ENCODE measurements around the gene ERLIN1. TPM values are rescaled to one million over a fixed set of nuclear protein-coding genes. Genes with fewer than 3 reads are reported as not detected.

The ERLIN1 gene
- total and polyA plus RNA-seq, 5 experiments from 2014 or later, result 5.4 to 13.0 (median 8.3) TPM

GRCh38 chr10:100101192-100102076 is 84.4 kb downstream of the ERLIN1 start:
- POLR2A ChIA-PET, result no interaction called here
- peaks cover 0 to 9% (median 3%) of the 10 kb centered on the region in 9 donors for H3K9me3 Mint-ChIP-seq
- peaks cover 0 to 2% (median 0%) of the 10 kb centered on the region in 4 donors for H3K4me1 Mint-ChIP-seq
- no peak overlapping the region for H3K4me3 Mint-ChIP-seq
- peaks cover 24 to 43% (median 33%) of the 10 kb centered on the region in 5 donors for H3K27me3 Mint-ChIP-seq
- no peak overlapping the region for H3K27ac Mint-ChIP-seq
- ATAC-seq, result no peak
- DNase-seq, result no peak
- H3K36me3 Mint-ChIP-seq, result peaks cover 0 to 13% (median 0%) of the 10 kb centered on the region in 3 donors

GRCh38 chr10:100100651-100101184 is 85.1 kb downstream of the ERLIN1 start:
- no peak overlapping the region for H3K4me3 Mint-ChIP-seq
- POLR2A ChIA-PET, result no interaction called here
- H3K27ac Mint-ChIP-seq, result no peak overlapping the region
- peaks cover 0 to 13% (median 0%) of the 10 kb centered on the region in 3 donors for H3K36me3 Mint-ChIP-seq
- peaks cover 24 to 43% (median 33%) of the 10 kb centered on the region in 5 donors for H3K27me3 Mint-ChIP-seq
- peaks cover 0 to 9% (median 3%) of the 10 kb centered on the region in 9 donors for H3K9me3 Mint-ChIP-seq
- DNase-seq, result no peak
- no peak for ATAC-seq
- peaks cover 0 to 2% (median 0%) of the 10 kb centered on the region in 4 donors for H3K4me1 Mint-ChIP-seq

Other genes starting within 250 kb of the ERLIN1 start
- 1 to 10 TPM; 5.8 to 6.5 TPM for gene DNMBP, start 176.1 kb downstream of the ERLIN1 start, total RNA-seq
- gene DNMBP, start 176.1 kb downstream of the ERLIN1 start, polyA plus RNA-seq, result 1 to 10 TPM in 2 of 3 donors, under 1 TPM in 1; 0.59 to 1.6 (median 1.1) TPM
- gene CPN1, start 104.2 kb downstream of the ERLIN1 start, total RNA-seq, result not detected
- not detected for gene CPN1, start 104.2 kb downstream of the ERLIN1 start, polyA plus RNA-seq
- 10 to 100 TPM; 18.9 to 20.3 TPM for gene CHUK, start 43.6 kb upstream of the ERLIN1 start, total RNA-seq
- gene CHUK, start 43.6 kb upstream of the ERLIN1 start, polyA plus RNA-seq, result 10 to 100 TPM in 2 of 3 donors, 1 to 10 TPM in 1; 6.7 to 13.5 (median 10.5) TPM
- gene CWF19L1, start 81.6 kb upstream of the ERLIN1 start, total RNA-seq, result 10 to 100 TPM; 54.4 to 55.1 TPM
- gene CWF19L1, start 81.6 kb upstream of the ERLIN1 start, polyA plus RNA-seq, result 10 to 100 TPM; 19.3 to 38.7 (median 28.4) TPM
- 10 to 100 TPM; 37.8 to 39.2 TPM for gene BLOC1S2, start 100.7 kb upstream of the ERLIN1 start, total RNA-seq
- 10 to 100 TPM; 61.3 to 76.1 (median 73.6) TPM for gene BLOC1S2, start 100.7 kb upstream of the ERLIN1 start, polyA plus RNA-seq
- gene PKD2L1, start 144.2 kb upstream of the ERLIN1 start, total RNA-seq, result not detected
- gene PKD2L1, start 144.2 kb upstream of the ERLIN1 start, polyA plus RNA-seq, result not detected
- 1 to 10 TPM; 1.4 TPM for gene SCD, start 161.2 kb upstream of the ERLIN1 start, total RNA-seq
- 1 to 10 TPM; 2.8 to 5.5 (median 4.4) TPM for gene SCD, start 161.2 kb upstream of the ERLIN1 start, polyA plus RNA-seq

Measured in naive thymus-derived CD8-positive, alpha-beta T cell (primary cell).